Spleen (tissue), 11 donors: ENCODE data around the gene HDAC4. TPM values are rescaled to one million over a fixed set of nuclear protein-coding genes. Genes with fewer than 3 reads are reported as not detected.
A peak's percentile ranks its signal among the peaks of the same experiment; 100 is the strongest.

Experiments used
- DNase-seq: peaks from one replicate; pipeline ENCODE4 v3.0.0-alpha.2; 2020
- H3K27ac ChIP-seq, 8 donors: fragments of 200-600 bp; sonication (generic) in 7 of 8; 1 replicate in 4 of 8; 2 replicates in 4 of 8; pipeline versions ENCODE4 v1.5.0 to v1.8.0; 2016 to 2021; ENCODE audit warnings: inconsistent platforms in 4 of 8, mild to moderate bottlenecking in 4 of 8, moderate library complexity in 1 of 8
- H3K27me3 ChIP-seq, 7 donors: fragments of 200-600 bp; sonication (generic) in 6 of 7; replicated peaks in 1 of 7; 1 replicate in 4 of 7; 2 replicates in 3 of 7; pipeline versions ENCODE4 v1.5.0 to v1.8.0; 2016 to 2021; ENCODE audit warnings: inconsistent platforms in 3 of 7, mild to moderate bottlenecking in 1 of 7
- H3K36me3 ChIP-seq, 6 donors: fragments of 200-600 bp; sonication (generic) in 5 of 6; 1 replicate in 4 of 6; 2 replicates in 2 of 6; pipeline versions ENCODE4 v1.5.0 to v1.8.0; 2016 to 2021; ENCODE audit warnings: inconsistent platforms in 2 of 6
- H3K4me1 ChIP-seq, 6 donors: fragments of 200-600 bp; sonication (generic) in 5 of 6; 1 replicate in 3 of 6; 2 replicates in 3 of 6; pipeline versions ENCODE4 v1.5.0 to v1.8.0; 2016 to 2021; ENCODE audit warnings: inconsistent platforms in 3 of 6
- H3K4me3 ChIP-seq, 8 donors: fragments of 200-600 bp; sonication (generic) in 7 of 8; 1 replicate in 4 of 8; 2 replicates in 4 of 8; pipeline versions ENCODE4 v1.5.0 to v1.8.0; 2016 to 2021; ENCODE audit warnings: inconsistent platforms in 4 of 8, mild to moderate bottlenecking in 4 of 8, moderate library complexity in 2 of 8
- H3K9me3 ChIP-seq, 8 donors: fragments of 200-600 bp; sonication (generic) in 7 of 8; 1 replicate in 4 of 8; 2 replicates in 4 of 8; pipeline versions ENCODE4 v1.5.0 to v1.8.0; 2016 to 2021; ENCODE audit warnings: inconsistent platforms in 4 of 8
- POLR2A ChIP-seq, 3 donors: fragments of 450-650 bp; IDR thresholded peaks; one replicate each; pipeline ENCODE4 v1.5.1; 2017; ENCODE audit warnings: antibody characterized with exemption in 3 of 3, mild to moderate bottlenecking in 1 of 3
- POLR2AphosphoS5 ChIP-seq, 3 donors: sonication (generic); formaldehyde crosslinking; IDR thresholded peaks; one replicate each; pipeline ENCODE4 v1.5.1; 2017; ENCODE audit warnings: antibody characterized with exemption in 3 of 3
- WGBS, 5 donors: extraction: QIAGEN DNeasy Blood & Tissue Kit in 3 of 5; methylation state at CpG; one replicate each; pipeline versions ENCODE4 v1.1.5 to v1.1.7; 2013 to 2018; 5-methylcytosine and 5-hydroxymethylcytosine counted together
- intact Hi-C: fragments of 100-400 bp; cut with DNase I; formaldehyde crosslinking; loops from one replicate; pipeline ENCODE4 v1.15.0; 2023; ENCODE audit warnings: low total_unique reads
- polyA plus RNA-seq, 3 donors: library from polyadenylated mRNA; stranded (reverse); fragments of 200-250 nt; gene quantifications; one replicate each; pipeline ENCODE4 v1.2.1, GENCODE V29; 2013
- total RNA-seq, 7 donors: library from RNA; depleted of rRNA in 3 of 7; stranded (reverse); fragments of >200 nt in 3 of 7; fragmentation: NEBNext Ultra II Directional in 4 of 7; extraction: Animal tissue kit (Norgen Biotek cat#: 25700) in 4 of 7; gene quantifications; one replicate each; pipeline versions ENCODE4 v1.1.0 to v1.2.1, GENCODE V29; 2016 to 2021
- TF ChIP-seq, protein P1 (sequence below), 11 experiments: fragments of 200-600 bp in 7 of 11; fragments of 450-650 bp in 4 of 11; sonication (generic) in 4 of 11; IDR thresholded peaks in 8 of 11; conservative IDR thresholded peaks in 3 of 11; 1 replicate in 7 of 11; 2 replicates in 4 of 11; pipeline versions ENCODE4 v1.4.0 to v1.8.0; 2016 to 2021; ENCODE audit warnings: antibody characterized with exemption in 11 of 11, inconsistent platforms in 4 of 11, mild to moderate bottlenecking in 1 of 11
- donor health status: healthy with polysubstance abuse.
- donor health status: DM: no; HTN: no; CAD: no; lungs with moderate emphysema.
- donor health status: DM: no; HTN: no; CAD: no.
- donor health status: Bipolar disorder and iron deficiency.
- donor health status: healthy.
- donor health status: DM: no; HTN: no; CAD: no.
- donor health status: DM: yes; HTN: yes; CAD: no.

HDAC4 gene
- total and polyA plus RNA-seq, 10 donors = 3.2 to 122 (median 69.5) TPM

DNA sequence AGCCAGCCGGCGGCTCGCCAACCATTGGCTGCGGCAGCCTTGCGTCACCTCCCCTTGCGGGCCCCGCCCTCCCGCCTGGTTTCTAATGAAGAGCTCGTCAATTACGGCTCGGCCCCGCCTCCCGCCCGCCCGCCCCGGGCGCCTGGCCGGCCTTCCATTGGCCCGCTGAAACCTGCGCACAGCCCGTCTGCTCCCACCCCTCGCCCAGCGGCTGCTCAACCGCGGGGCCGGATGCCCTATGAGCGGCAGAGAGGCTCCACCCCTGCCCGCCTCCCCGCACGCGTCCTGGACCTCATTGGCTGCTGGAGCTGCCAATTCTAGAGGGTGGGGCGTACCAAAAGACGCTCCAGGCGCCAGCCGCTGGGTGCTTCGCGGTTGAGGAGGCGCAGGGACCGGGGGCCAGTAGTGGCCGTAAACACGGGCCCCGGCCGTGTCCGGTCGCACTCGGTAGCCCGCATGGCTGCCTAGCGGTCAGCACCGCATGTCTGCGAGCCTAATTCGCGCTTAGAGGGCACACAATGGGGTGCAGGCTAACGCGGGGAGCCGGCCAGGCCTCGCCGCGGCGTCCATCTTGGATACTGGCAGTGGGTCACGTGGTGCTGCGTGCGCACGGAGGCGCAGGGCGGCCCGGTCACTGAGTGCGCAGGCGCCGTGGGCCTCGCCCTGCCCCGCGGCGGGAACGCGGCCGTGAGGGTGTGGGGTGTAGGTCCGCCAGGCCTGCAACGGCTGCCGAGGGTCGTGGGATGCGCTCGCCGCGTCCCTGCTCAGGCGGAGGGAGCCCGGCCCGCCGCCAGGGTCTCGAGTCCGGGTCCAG is 454 bp upstream of the HDAC4 start:
- peak; percentile 100 for DNase-seq
- peaks cover 17 to 44% (median 36%) of the 10 kb centered on the region in 6 donors for H3K4me1 ChIP-seq
- no peaks in the 10 kb centered on the region for H3K27me3 ChIP-seq
- H3K9me3 ChIP-seq = no peaks in the 10 kb centered on the region
- 0 to 1% (median 0%) methylated on average over 16 to 90 of the region's 90 CpGs for WGBS, 5 donors
- intact Hi-C loops = loop anchor here (10.0 kb wide), 1 partner anchor 126 kb away; no protein-coding TSS in a partner anchor
- peak overlapping the region; percentile 29 to 78 (median 60) for H3K4me3 ChIP-seq
- H3K36me3 ChIP-seq = no peaks in the 10 kb centered on the region
- TF ChIP-seq POLR2AphosphoS5 (IDR thresholded peaks at IDR 0.05) = peak; percentile 100
- TF ChIP-seq POLR2A (IDR thresholded peaks at IDR 0.05) = peak; percentile 95
- TF ChIP-seq, protein P1, sequence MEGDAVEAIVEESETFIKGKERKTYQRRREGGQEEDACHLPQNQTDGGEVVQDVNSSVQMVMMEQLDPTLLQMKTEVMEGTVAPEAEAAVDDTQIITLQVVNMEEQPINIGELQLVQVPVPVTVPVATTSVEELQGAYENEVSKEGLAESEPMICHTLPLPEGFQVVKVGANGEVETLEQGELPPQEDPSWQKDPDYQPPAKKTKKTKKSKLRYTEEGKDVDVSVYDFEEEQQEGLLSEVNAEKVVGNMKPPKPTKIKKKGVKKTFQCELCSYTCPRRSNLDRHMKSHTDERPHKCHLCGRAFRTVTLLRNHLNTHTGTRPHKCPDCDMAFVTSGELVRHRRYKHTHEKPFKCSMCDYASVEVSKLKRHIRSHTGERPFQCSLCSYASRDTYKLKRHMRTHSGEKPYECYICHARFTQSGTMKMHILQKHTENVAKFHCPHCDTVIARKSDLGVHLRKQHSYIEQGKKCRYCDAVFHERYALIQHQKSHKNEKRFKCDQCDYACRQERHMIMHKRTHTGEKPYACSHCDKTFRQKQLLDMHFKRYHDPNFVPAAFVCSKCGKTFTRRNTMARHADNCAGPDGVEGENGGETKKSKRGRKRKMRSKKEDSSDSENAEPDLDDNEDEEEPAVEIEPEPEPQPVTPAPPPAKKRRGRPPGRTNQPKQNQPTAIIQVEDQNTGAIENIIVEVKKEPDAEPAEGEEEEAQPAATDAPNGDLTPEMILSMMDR (IDR thresholded peaks at IDR 0.05 in 8 of 11, conservative IDR thresholded peaks at IDR 0.05 in 3 of 11) = peak in 6 of 11 experiments; percentile 6 to 45 (median 22)
- peak overlapping the region; percentile 97 to 100 (median 100) for H3K27ac ChIP-seq

DNA sequence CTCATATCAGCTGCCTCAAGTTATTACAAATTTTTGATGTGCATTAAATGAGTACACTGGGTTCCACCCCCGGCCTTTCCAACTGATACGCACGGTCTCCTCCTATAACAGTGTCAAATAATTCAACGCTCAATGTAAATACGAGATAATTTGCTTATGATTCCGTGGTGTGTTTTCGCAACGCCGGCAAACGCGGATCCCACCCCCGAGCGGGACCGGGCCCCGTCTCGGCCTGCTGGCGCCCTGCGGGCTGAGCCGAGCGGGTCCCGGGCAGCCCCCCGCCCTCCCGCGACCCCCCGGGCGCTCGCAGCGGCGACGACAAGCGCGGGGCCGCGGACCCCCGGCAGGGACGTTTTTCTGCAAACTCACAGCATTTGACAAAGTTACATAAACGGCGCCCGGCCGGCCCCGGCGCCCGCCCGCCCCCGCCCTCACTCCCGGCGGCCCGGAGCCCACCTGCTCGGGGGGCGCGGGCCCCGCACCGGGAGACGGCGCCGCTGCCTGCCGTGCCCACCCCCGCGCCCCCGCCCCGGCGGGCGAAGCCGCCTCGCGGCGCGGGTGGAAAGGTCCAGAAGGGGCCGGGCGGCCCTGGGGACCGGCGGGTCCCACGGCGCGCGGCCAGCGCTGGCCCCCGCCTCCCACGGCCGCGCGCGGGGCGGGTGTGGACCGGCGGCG is 762 bp downstream of the HDAC4 start:
- TF ChIP-seq, protein P1 (IDR thresholded peaks at IDR 0.05 in 8 of 11, conservative IDR thresholded peaks at IDR 0.05 in 3 of 11) = no peak
- TF ChIP-seq POLR2AphosphoS5 (IDR thresholded peaks at IDR 0.05) (peak in 1 of 3 donors; percentile 30), POLR2A (IDR thresholded peaks at IDR 0.05) (no peak)
- Histone ChIP-seq H3K27me3 (no peaks in the 10 kb centered on the region), H3K36me3 (no peaks in the 10 kb centered on the region), H3K9me3 (no peaks in the 10 kb centered on the region), H3K4me3 (peak overlapping the region; percentile 45 to 78 (median 48)), H3K27ac (peak overlapping the region in 7 of 8 donors; percentile 0 to 100 (median 72)), H3K4me1 (peaks cover 17 to 57% (median 36%) of the 10 kb centered on the region in 6 donors)
- intact Hi-C loops = loop anchor here (10.0 kb wide), 1 partner anchor 125 kb away; no protein-coding TSS in a partner anchor
- peak; percentile 89 for DNase-seq
- 0 to 1% (median 1%) methylated on average over 35 to 87 of the region's 87 CpGs for WGBS, 5 donors

DNA sequence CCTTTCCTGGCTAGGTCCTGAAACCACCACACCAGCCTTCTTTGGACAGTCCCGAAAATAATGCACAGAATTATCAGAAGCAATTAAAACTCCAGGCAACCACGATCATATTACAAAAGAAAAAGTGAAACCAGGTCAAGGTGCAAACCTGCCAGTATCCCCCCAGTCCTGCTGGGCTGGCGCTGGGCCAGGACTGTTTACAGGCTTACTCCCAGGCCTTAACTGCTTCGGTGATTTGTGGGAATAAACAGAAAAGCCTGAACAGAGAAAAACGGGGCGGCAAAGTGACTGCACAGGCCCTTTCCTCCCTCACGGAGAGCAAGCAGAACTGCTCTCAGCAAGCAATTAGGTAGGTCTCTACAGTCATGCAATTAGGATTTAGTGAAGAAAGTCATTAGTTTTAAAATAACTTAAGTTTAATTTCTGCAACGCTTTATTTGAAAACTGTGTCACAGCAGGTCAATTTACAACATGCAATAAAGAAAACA is 1.3 kb downstream of the HDAC4 start:
- Histone ChIP-seq H3K9me3 (no peaks in the 10 kb centered on the region), H3K27me3 (no peaks in the 10 kb centered on the region), H3K36me3 (no peaks in the 10 kb centered on the region), H3K4me3 (peak overlapping the region; percentile 45 to 78 (median 48)), H3K27ac (peak overlapping the region in 7 of 8 donors; percentile 0 to 100 (median 72)), H3K4me1 (peaks cover 17 to 61% (median 36%) of the 10 kb centered on the region in 6 donors)
- TF ChIP-seq, protein P1 (IDR thresholded peaks at IDR 0.05 in 8 of 11, conservative IDR thresholded peaks at IDR 0.05 in 3 of 11) = peak in 1 of 11 experiments; percentile 8
- TF ChIP-seq POLR2AphosphoS5 (IDR thresholded peaks at IDR 0.05) = no peak
- DNase-seq = peak; percentile 86
- intact Hi-C loops = no loop called here
- WGBS, 5 donors = 5 to 8% (median 6%) methylated on average over 8 of the region's 8 CpGs
